GM12891 (cell line): ENCODE measurements around the gene ANKRD23.
"Not testable (repeated sequence)": the region's sequence is repeated elsewhere in the genome, so short reads cannot be mapped to it uniquely, and the experiment has no call there.

Source experiments
- DNase-seq: peaks from one replicate; pipeline ENCODE4 v3.0.0; 2011; ENCODE audit warnings: low spot score; ENCODE audit not compliant: insufficient read length
- FAIRE-seq: peaks from 2 replicates; lab custom pipeline; 2011; peaks lifted over from hg19 to GRCh38; lab: Jason Lieb, UNC
- PAX5 ChIP-seq: IDR thresholded peaks from 2 replicates; pipeline ENCODE4 v1.6.1; 2011; ENCODE audit warnings: low read length, moderate library complexity, mild to moderate bottlenecking; ENCODE audit not compliant: insufficient read depth, severe bottlenecking
- POLR2A ChIP-seq: IDR thresholded peaks from 2 replicates; pipeline ENCODE4 v1.6.1; 2011; ENCODE audit warnings: low read depth, low read length, control low read depth
- POLR2AphosphoS5 ChIP-seq: IDR thresholded peaks from 2 replicates; pipeline ENCODE4 v1.6.1; 2011; ENCODE audit warnings: low read depth, low read length, control low read depth
- POU2F2 ChIP-seq: IDR thresholded peaks from 2 replicates; pipeline ENCODE4 v1.6.1; 2011; ENCODE audit warnings: low read depth, mild to moderate bottlenecking, control low read depth, low read length, moderate library complexity
- SPI1 ChIP-seq: IDR thresholded peaks from 2 replicates; pipeline ENCODE4 v1.6.1; 2011; ENCODE audit warnings: low read depth, low read length, control low read depth
- TAF1 ChIP-seq: IDR thresholded peaks from 2 replicates; pipeline ENCODE4 v1.6.1; 2011; ENCODE audit warnings: low read depth, low read length, control low read depth

The ANKRD23 gene

GRCh38 chr2:96864343-96865091, 20.7 kb upstream of the ANKRD23 start:
- no peak for FAIRE-seq
- no peak for DNase-seq
- no peak for TF ChIP-seq TAF1
- TF ChIP-seq PAX5: no peak

- FAIRE-seq (no peak), DNase-seq (no peak)
- TF ChIP-seq POU2F2: no peak
- no peak for TF ChIP-seq POLR2A
- TF ChIP-seq TAF1: no peak
- TF ChIP-seq SPI1: no peak
- no peak for TF ChIP-seq PAX5
- TF ChIP-seq POLR2AphosphoS5: no peak
Measured at GRCh38 chr2:96863575-96864342, 19.9 kb upstream of the ANKRD23 start.

GRCh38 chr2:96863056-96863455, 19.2 kb upstream of the ANKRD23 start:
- not testable (repeated sequence) for FAIRE-seq, DNase-seq

- FAIRE-seq (no peak), DNase-seq (no peak)
- TF ChIP-seq SPI1 (no peak), POLR2A (no peak), POLR2AphosphoS5 (no peak), TAF1 (no peak), POU2F2 (no peak), PAX5 (no peak)
Measured at GRCh38 chr2:96861074-96861473, 17.3 kb upstream of the ANKRD23 start.

- TF ChIP-seq POU2F2 (no peak), POLR2A (no peak), POLR2AphosphoS5 (no peak), SPI1 (no peak), TAF1 (no peak), PAX5 (no peak)
- DNase-seq (no peak), FAIRE-seq (no peak)
Measured at GRCh38 chr2:96860065-96861029, 16.5 kb upstream of the ANKRD23 start.

- DNase-seq: no peak
- no peak for TF ChIP-seq SPI1
- no peak for TF ChIP-seq POLR2A
- TF ChIP-seq PAX5: no peak
- no peak for TF ChIP-seq TAF1
- no peak for TF ChIP-seq POLR2AphosphoS5
- no peak for TF ChIP-seq POU2F2
- FAIRE-seq: no peak
Measured at GRCh38 chr2:96859681-96860064, 15.9 kb upstream of the ANKRD23 start.

GRCh38 chr2:96859099-96859649, 15.4 kb upstream of the ANKRD23 start:
- FAIRE-seq (no peak), DNase-seq (no peak)

GRCh38 chr2:96857667-96858372, 14.0 kb upstream of the ANKRD23 start, which contains the start of gene ANKRD39:
TSS of gene ANKRD39 (minus strand) at chr2:96858016. CDS start at chr2:96857987, 29 bp downstream.
- FAIRE-seq: peak; percentile 94
- DNase-seq: peak; percentile 99
- TF ChIP-seq SPI1 (no peak), TAF1 (0 out of 2 replicates have a peak, but pooled peaks have one; percentile 49)

More at GRCh38 chr2:96859099-96859649, 15.4 kb upstream of the ANKRD23 start:
- TF ChIP-seq POLR2AphosphoS5 (no peak), PAX5 (no peak), SPI1 (no peak), POLR2A (no peak), POU2F2 (no peak), TAF1 (no peak)

- TF ChIP-seq POLR2A (no peak; the same call in 1 of the 2 replicates), POLR2AphosphoS5 (no peak), PAX5 (no peak)
- FAIRE-seq (peak; percentile 31), DNase-seq (no peak)
Measured at GRCh38 chr2:96856776-96857666, 13.2 kb upstream of the ANKRD23 start.
